Measurements from ENCODE around the gene MAT2B. TPM values are rescaled to one million over a fixed set of nuclear protein-coding genes. Genes with fewer than 3 reads are reported as not detected.

The MAT2B gene
- total and polyA plus RNA-seq, 2 of the 8 experiments (the other 6 are each of a cell fraction or from before 2014, with no cell fraction given), result 33.9 to 65.2 TPM

DNA sequence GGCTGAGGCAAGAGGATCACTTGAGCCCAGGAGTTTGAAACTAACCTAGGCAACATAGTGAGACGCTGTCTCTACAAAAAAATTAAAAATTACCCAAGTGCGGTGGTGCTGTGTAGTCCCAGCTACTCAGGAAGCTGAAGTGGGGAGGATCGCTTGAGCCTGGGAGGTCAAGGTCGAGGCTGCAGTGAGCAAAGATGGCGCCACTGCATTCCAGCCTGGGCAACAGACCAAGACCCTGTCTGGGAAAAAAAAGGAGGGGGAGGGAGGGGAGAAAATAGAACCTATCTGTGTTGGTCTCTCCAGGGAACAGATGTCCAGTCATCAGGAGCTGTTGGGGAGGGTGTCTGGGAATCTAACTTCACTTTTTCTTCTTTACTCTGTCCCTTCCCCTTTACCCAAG, 24.3 kb downstream of the MAT2B start (continued):
- TF ChIP-seq, protein P1, sequence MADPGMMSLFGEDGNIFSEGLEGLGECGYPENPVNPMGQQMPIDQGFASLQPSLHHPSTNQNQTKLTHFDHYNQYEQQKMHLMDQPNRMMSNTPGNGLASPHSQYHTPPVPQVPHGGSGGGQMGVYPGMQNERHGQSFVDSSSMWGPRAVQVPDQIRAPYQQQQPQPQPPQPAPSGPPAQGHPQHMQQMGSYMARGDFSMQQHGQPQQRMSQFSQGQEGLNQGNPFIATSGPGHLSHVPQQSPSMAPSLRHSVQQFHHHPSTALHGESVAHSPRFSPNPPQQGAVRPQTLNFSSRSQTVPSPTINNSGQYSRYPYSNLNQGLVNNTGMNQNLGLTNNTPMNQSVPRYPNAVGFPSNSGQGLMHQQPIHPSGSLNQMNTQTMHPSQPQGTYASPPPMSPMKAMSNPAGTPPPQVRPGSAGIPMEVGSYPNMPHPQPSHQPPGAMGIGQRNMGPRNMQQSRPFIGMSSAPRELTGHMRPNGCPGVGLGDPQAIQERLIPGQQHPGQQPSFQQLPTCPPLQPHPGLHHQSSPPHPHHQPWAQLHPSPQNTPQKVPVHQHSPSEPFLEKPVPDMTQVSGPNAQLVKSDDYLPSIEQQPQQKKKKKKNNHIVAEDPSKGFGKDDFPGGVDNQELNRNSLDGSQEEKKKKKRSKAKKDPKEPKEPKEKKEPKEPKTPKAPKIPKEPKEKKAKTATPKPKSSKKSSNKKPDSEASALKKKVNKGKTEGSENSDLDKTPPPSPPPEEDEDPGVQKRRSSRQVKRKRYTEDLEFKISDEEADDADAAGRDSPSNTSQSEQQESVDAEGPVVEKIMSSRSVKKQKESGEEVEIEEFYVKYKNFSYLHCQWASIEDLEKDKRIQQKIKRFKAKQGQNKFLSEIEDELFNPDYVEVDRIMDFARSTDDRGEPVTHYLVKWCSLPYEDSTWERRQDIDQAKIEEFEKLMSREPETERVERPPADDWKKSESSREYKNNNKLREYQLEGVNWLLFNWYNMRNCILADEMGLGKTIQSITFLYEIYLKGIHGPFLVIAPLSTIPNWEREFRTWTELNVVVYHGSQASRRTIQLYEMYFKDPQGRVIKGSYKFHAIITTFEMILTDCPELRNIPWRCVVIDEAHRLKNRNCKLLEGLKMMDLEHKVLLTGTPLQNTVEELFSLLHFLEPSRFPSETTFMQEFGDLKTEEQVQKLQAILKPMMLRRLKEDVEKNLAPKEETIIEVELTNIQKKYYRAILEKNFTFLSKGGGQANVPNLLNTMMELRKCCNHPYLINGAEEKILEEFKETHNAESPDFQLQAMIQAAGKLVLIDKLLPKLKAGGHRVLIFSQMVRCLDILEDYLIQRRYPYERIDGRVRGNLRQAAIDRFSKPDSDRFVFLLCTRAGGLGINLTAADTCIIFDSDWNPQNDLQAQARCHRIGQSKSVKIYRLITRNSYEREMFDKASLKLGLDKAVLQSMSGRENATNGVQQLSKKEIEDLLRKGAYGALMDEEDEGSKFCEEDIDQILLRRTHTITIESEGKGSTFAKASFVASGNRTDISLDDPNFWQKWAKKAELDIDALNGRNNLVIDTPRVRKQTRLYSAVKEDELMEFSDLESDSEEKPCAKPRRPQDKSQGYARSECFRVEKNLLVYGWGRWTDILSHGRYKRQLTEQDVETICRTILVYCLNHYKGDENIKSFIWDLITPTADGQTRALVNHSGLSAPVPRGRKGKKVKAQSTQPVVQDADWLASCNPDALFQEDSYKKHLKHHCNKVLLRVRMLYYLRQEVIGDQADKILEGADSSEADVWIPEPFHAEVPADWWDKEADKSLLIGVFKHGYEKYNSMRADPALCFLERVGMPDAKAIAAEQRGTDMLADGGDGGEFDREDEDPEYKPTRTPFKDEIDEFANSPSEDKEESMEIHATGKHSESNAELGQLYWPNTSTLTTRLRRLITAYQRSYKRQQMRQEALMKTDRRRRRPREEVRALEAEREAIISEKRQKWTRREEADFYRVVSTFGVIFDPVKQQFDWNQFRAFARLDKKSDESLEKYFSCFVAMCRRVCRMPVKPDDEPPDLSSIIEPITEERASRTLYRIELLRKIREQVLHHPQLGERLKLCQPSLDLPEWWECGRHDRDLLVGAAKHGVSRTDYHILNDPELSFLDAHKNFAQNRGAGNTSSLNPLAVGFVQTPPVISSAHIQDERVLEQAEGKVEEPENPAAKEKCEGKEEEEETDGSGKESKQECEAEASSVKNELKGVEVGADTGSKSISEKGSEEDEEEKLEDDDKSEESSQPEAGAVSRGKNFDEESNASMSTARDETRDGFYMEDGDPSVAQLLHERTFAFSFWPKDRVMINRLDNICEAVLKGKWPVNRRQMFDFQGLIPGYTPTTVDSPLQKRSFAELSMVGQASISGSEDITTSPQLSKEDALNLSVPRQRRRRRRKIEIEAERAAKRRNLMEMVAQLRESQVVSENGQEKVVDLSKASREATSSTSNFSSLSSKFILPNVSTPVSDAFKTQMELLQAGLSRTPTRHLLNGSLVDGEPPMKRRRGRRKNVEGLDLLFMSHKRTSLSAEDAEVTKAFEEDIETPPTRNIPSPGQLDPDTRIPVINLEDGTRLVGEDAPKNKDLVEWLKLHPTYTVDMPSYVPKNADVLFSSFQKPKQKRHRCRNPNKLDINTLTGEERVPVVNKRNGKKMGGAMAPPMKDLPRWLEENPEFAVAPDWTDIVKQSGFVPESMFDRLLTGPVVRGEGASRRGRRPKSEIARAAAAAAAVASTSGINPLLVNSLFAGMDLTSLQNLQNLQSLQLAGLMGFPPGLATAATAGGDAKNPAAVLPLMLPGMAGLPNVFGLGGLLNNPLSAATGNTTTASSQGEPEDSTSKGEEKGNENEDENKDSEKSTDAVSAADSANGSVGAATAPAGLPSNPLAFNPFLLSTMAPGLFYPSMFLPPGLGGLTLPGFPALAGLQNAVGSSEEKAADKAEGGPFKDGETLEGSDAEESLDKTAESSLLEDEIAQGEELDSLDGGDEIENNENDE (IDR thresholded peaks at IDR 0.05; ENCODE audit: insufficient replicate concordance, low read length), result no peak
- TF ChIP-seq, protein P2, sequence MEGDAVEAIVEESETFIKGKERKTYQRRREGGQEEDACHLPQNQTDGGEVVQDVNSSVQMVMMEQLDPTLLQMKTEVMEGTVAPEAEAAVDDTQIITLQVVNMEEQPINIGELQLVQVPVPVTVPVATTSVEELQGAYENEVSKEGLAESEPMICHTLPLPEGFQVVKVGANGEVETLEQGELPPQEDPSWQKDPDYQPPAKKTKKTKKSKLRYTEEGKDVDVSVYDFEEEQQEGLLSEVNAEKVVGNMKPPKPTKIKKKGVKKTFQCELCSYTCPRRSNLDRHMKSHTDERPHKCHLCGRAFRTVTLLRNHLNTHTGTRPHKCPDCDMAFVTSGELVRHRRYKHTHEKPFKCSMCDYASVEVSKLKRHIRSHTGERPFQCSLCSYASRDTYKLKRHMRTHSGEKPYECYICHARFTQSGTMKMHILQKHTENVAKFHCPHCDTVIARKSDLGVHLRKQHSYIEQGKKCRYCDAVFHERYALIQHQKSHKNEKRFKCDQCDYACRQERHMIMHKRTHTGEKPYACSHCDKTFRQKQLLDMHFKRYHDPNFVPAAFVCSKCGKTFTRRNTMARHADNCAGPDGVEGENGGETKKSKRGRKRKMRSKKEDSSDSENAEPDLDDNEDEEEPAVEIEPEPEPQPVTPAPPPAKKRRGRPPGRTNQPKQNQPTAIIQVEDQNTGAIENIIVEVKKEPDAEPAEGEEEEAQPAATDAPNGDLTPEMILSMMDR (IDR thresholded peaks at IDR 0.05; ENCODE audit: control extremely low read depth in 1 of 3, insufficient read depth in 1 of 3, low read depth in 1 of 3, low read length in 3 of 3), result no peak
- TF ChIP-seq HDAC6 (IDR thresholded peaks at IDR 0.05; ENCODE audit: low read depth, low read length) (no peak), POLR2A (IDR thresholded peaks at IDR 0.05; ENCODE audit: control extremely low read depth in 1 of 2, low read depth in 2 of 2, low read length in 2 of 2) (no peak), POLR2AphosphoS5 (IDR thresholded peaks at IDR 0.05; ENCODE audit: low read depth, low read length) (no peak), EGR1 (IDR thresholded peaks at IDR 0.05; ENCODE audit: borderline replicate concordance, low read depth, low read length) (no peak), SRF (IDR thresholded peaks at IDR 0.05; ENCODE audit: low read depth, low read length) (no peak), BCL11A (IDR thresholded peaks at IDR 0.05; ENCODE audit: low read depth in 2 of 2, low read length in 2 of 2) (no peak)
- TF ChIP-seq, protein P3, sequence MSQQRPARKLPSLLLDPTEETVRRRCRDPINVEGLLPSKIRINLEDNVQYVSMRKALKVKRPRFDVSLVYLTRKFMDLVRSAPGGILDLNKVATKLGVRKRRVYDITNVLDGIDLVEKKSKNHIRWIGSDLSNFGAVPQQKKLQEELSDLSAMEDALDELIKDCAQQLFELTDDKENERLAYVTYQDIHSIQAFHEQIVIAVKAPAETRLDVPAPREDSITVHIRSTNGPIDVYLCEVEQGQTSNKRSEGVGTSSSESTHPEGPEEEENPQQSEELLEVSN (IDR thresholded peaks at IDR 0.05), result no peak
